ENCODE results near the gene PNLIP.

PNLIP gene

GRCh38 chr10:116597543-116597942 is 51.8 kb downstream of the PNLIP start:
- Mint-ChIP-seq H3K27ac (no peak overlapping the region), H3K27me3 (no peaks in the 10 kb centered on the region), H3K36me3 (no peaks in the 10 kb centered on the region), H3K4me1 (no peaks in the 10 kb centered on the region), H3K4me3 (no peak overlapping the region), H3K9me3 (no peaks in the 10 kb centered on the region)
- ATAC-seq: no peak

GRCh38 chr10:116598329-116598728 is 52.6 kb downstream of the PNLIP start:
- no peak for ATAC-seq
- no peaks in the 10 kb centered on the region for H3K9me3 Mint-ChIP-seq
- no peaks in the 10 kb centered on the region for H3K36me3 Mint-ChIP-seq
- H3K27ac Mint-ChIP-seq: no peak overlapping the region
- H3K4me3 Mint-ChIP-seq: no peak overlapping the region
- H3K27me3 Mint-ChIP-seq: no peaks in the 10 kb centered on the region
- H3K4me1 Mint-ChIP-seq: no peaks in the 10 kb centered on the region

GRCh38 chr10:116599991-116600390 is 54.3 kb downstream of the PNLIP start:
- ATAC-seq: no peak
- Mint-ChIP-seq H3K27me3 (no peaks in the 10 kb centered on the region), H3K9me3 (no peaks in the 10 kb centered on the region), H3K4me3 (no peak overlapping the region), H3K36me3 (no peaks in the 10 kb centered on the region), H3K27ac (no peak overlapping the region), H3K4me1 (no peaks in the 10 kb centered on the region)

GRCh38 chr10:116602648-116603400 is 57.1 kb downstream of the PNLIP start:
- Mint-ChIP-seq H3K4me3 (no peak overlapping the region), H3K27me3 (peaks cover 20% of the 10 kb centered on the region), H3K9me3 (no peaks in the 10 kb centered on the region), H3K4me1 (no peaks in the 10 kb centered on the region), H3K27ac (no peak overlapping the region), H3K36me3 (no peaks in the 10 kb centered on the region)
- no peak for ATAC-seq

- no peaks in the 10 kb centered on the region for H3K36me3 Mint-ChIP-seq
These were observed 60.3 kb downstream of the PNLIP start for GRCh38 chr10:116606061-116606483.

GRCh38 chr10:116607336-116607735 is 61.6 kb downstream of the PNLIP start:
- Mint-ChIP-seq H3K4me3 (no peak overlapping the region), H3K9me3 (peaks cover 2% of the 10 kb centered on the region), H3K4me1 (no peaks in the 10 kb centered on the region), H3K27ac (no peak overlapping the region), H3K36me3 (no peaks in the 10 kb centered on the region), H3K27me3 (peaks cover 44% of the 10 kb centered on the region)
- no peak for ATAC-seq

More at GRCh38 chr10:116606061-116606483, 60.3 kb downstream of the PNLIP start:
- ATAC-seq: no peak
- no peak overlapping the region for H3K4me3 Mint-ChIP-seq
- H3K27me3 Mint-ChIP-seq: peaks cover 44% of the 10 kb centered on the region
- peaks cover 2% of the 10 kb centered on the region for H3K9me3 Mint-ChIP-seq
- H3K4me1 Mint-ChIP-seq: no peaks in the 10 kb centered on the region
- no peak overlapping the region for H3K27ac Mint-ChIP-seq

GRCh38 chr10:116608686-116609594 is 63.2 kb downstream of the PNLIP start:
- Mint-ChIP-seq H3K9me3 (peaks cover 2% of the 10 kb centered on the region), H3K4me1 (no peaks in the 10 kb centered on the region), H3K27ac (no peak overlapping the region), H3K27me3 (peaks cover 44% of the 10 kb centered on the region), H3K36me3 (no peaks in the 10 kb centered on the region), H3K4me3 (no peak overlapping the region)
- no peak for ATAC-seq

GRCh38 chr10:116610443-116611152 is 64.9 kb downstream of the PNLIP start:
- no peaks in the 10 kb centered on the region for H3K36me3 Mint-ChIP-seq
- H3K4me3 Mint-ChIP-seq: no peak overlapping the region
- H3K27me3 Mint-ChIP-seq: peaks cover 39% of the 10 kb centered on the region
- no peaks in the 10 kb centered on the region for H3K4me1 Mint-ChIP-seq
- peaks cover 2% of the 10 kb centered on the region for H3K9me3 Mint-ChIP-seq
- H3K27ac Mint-ChIP-seq: no peak overlapping the region
- ATAC-seq: no peak

GRCh38 chr10:116611153-116611545 is 65.4 kb downstream of the PNLIP start:
- Mint-ChIP-seq H3K4me3 (no peak overlapping the region), H3K9me3 (peaks cover 2% of the 10 kb centered on the region), H3K27ac (no peak overlapping the region), H3K4me1 (no peaks in the 10 kb centered on the region), H3K36me3 (no peaks in the 10 kb centered on the region), H3K27me3 (peaks cover 34% of the 10 kb centered on the region)
- no peak for ATAC-seq

GRCh38 chr10:116612107-116612769 is 66.5 kb downstream of the PNLIP start:
- peaks cover 29% of the 10 kb centered on the region for H3K27me3 Mint-ChIP-seq
- no peak overlapping the region for H3K4me3 Mint-ChIP-seq
- peaks cover 2% of the 10 kb centered on the region for H3K9me3 Mint-ChIP-seq
- H3K4me1 Mint-ChIP-seq: no peaks in the 10 kb centered on the region
- no peak overlapping the region for H3K27ac Mint-ChIP-seq
- no peak for ATAC-seq
- H3K36me3 Mint-ChIP-seq: no peaks in the 10 kb centered on the region

- no peak overlapping the region for H3K27ac Mint-ChIP-seq
- H3K4me1 Mint-ChIP-seq: no peaks in the 10 kb centered on the region
- no peak overlapping the region for H3K4me3 Mint-ChIP-seq
- peaks cover 20% of the 10 kb centered on the region for H3K27me3 Mint-ChIP-seq
- H3K9me3 Mint-ChIP-seq: peaks cover 2% of the 10 kb centered on the region
- no peak for ATAC-seq
- no peaks in the 10 kb centered on the region for H3K36me3 Mint-ChIP-seq
These were observed 67.7 kb downstream of the PNLIP start for GRCh38 chr10:116613471-116613870.

GRCh38 chr10:116614796-116615195 is 69.1 kb downstream of the PNLIP start:
- Mint-ChIP-seq H3K27ac (no peak overlapping the region), H3K36me3 (no peaks in the 10 kb centered on the region), H3K4me1 (no peaks in the 10 kb centered on the region), H3K4me3 (no peak overlapping the region), H3K27me3 (peaks cover 9% of the 10 kb centered on the region), H3K9me3 (peaks cover 2% of the 10 kb centered on the region)
- ATAC-seq: no peak

GRCh38 chr10:116615199-116615776 is 69.6 kb downstream of the PNLIP start:
- Mint-ChIP-seq H3K36me3 (no peaks in the 10 kb centered on the region), H3K4me3 (no peak overlapping the region), H3K9me3 (peaks cover 2% of the 10 kb centered on the region), H3K27ac (no peak overlapping the region), H3K27me3 (peaks cover 4% of the 10 kb centered on the region), H3K4me1 (no peaks in the 10 kb centered on the region)
- no peak for ATAC-seq
